HFFc6 (cell line): Measurements from ENCODE around the gene FBXO4. TPM values are rescaled to one million over a fixed set of nuclear protein-coding genes. Genes with fewer than 3 reads are reported as not detected.

Source experiments
- DNase-seq: peaks from one replicate; pipeline ENCODE4 v3.0.0-alpha.2; 2018
- H3K27ac Mint-ChIP-seq: 2 replicates; pipeline ENCODE4 v1.8.0; 2020; ENCODE audit warnings: mild to moderate bottlenecking, mixed read lengths
- H3K27me3 Mint-ChIP-seq: 2 replicates; pipeline ENCODE4 v1.8.0; 2021; ENCODE audit warnings: mild to moderate bottlenecking, moderate library complexity, mixed read lengths; ENCODE audit not compliant: insufficient read depth
- H3K36me3 Mint-ChIP-seq: 2 replicates; pipeline ENCODE4 v1.8.0; 2021; ENCODE audit warnings: low read depth, mixed read lengths
- H3K4me1 Mint-ChIP-seq: 2 replicates; pipeline ENCODE4 v1.8.0; 2020; ENCODE audit warnings: low read depth, mixed read lengths
- H3K4me3 Mint-ChIP-seq: 2 replicates; pipeline ENCODE4 v1.8.0; 2020; ENCODE audit warnings: mild to moderate bottlenecking, moderate library complexity, mixed read lengths
- H3K9me3 Mint-ChIP-seq: 2 replicates; pipeline ENCODE4 v1.8.0; 2020; ENCODE audit warnings: mild to moderate bottlenecking, mixed read lengths
- total RNA-seq, 6 experiments: library from RNA; stranded (reverse); fragmentation: NEBNext Ultra II Directional; extraction: Animal tissue kit (Norgen Biotek cat#: 25700); gene quantifications; 2 replicates in 1 of 6; 3 replicates in 5 of 6; pipeline ENCODE4 v1.2.3, GENCODE V29; 2021
- TF ChIP-seq, protein P1 (sequence below): fragments of 200-600 bp; sonication (generic); IDR thresholded peaks from 2 replicates; pipeline ENCODE4 v1.5.0; 2021; ENCODE audit warnings: antibody characterized with exemption, mild to moderate bottlenecking

The FBXO4 gene
- total RNA-seq, 6 experiments from 2014 or later = 4.8 to 7.9 (median 6.0) TPM

DNA sequence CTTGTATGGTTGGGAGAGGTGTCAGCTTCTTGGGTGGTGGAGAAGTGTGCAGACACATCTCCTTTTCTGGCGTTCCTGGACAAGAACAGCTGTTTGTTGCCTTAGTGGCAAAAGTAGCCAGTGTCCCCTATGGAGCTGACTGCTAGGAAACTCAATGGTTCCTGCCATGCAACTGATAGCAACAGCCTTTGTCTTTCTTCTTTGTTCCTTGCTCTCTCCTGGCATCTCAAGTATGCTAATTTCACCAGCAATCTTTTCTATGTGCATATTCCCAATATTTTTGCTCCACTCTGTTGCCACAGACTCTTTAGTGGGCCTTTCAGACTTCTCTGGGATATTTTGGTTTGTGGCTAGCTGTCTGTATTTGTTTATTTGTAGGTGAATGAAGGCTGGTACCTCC is 36.7 kb downstream of the FBXO4 start:
- H3K4me3 Mint-ChIP-seq = no peak overlapping the region
- no peaks in the 10 kb centered on the region for H3K9me3 Mint-ChIP-seq
- no peaks in the 10 kb centered on the region for H3K4me1 Mint-ChIP-seq
- TF ChIP-seq, protein P1, sequence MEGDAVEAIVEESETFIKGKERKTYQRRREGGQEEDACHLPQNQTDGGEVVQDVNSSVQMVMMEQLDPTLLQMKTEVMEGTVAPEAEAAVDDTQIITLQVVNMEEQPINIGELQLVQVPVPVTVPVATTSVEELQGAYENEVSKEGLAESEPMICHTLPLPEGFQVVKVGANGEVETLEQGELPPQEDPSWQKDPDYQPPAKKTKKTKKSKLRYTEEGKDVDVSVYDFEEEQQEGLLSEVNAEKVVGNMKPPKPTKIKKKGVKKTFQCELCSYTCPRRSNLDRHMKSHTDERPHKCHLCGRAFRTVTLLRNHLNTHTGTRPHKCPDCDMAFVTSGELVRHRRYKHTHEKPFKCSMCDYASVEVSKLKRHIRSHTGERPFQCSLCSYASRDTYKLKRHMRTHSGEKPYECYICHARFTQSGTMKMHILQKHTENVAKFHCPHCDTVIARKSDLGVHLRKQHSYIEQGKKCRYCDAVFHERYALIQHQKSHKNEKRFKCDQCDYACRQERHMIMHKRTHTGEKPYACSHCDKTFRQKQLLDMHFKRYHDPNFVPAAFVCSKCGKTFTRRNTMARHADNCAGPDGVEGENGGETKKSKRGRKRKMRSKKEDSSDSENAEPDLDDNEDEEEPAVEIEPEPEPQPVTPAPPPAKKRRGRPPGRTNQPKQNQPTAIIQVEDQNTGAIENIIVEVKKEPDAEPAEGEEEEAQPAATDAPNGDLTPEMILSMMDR = no peak
- no peak for DNase-seq
- H3K27me3 Mint-ChIP-seq = peaks cover 2% of the 10 kb centered on the region
- H3K36me3 Mint-ChIP-seq = no peaks in the 10 kb centered on the region
- H3K27ac Mint-ChIP-seq = no peak overlapping the region

DNA sequence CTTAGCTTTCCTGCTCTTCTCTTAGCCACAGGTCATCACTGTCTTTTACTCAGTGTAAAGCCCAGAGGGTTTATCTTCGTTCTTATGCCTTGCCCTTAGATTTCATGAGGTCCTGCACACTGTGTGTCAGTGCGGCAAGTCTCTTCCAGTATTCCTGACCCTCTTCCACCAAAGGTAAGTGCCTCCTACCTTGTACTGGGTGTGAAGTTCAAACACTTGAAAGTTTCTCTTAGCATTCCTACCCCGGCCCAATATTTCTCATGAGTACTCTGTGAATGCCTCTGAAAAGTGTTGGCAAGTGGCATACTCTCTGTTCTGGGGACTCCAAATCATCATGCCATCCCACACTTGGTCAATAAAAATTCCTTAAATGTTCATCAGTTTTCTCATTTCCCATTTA is 37.4 kb downstream of the FBXO4 start:
- TF ChIP-seq, protein P1 = no peak
- no peaks in the 10 kb centered on the region for H3K9me3 Mint-ChIP-seq
- peaks cover 2% of the 10 kb centered on the region for H3K27me3 Mint-ChIP-seq
- no peaks in the 10 kb centered on the region for H3K4me1 Mint-ChIP-seq
- DNase-seq = no peak
- H3K27ac Mint-ChIP-seq = no peak overlapping the region
- no peak overlapping the region for H3K4me3 Mint-ChIP-seq
- no peaks in the 10 kb centered on the region for H3K36me3 Mint-ChIP-seq

DNA sequence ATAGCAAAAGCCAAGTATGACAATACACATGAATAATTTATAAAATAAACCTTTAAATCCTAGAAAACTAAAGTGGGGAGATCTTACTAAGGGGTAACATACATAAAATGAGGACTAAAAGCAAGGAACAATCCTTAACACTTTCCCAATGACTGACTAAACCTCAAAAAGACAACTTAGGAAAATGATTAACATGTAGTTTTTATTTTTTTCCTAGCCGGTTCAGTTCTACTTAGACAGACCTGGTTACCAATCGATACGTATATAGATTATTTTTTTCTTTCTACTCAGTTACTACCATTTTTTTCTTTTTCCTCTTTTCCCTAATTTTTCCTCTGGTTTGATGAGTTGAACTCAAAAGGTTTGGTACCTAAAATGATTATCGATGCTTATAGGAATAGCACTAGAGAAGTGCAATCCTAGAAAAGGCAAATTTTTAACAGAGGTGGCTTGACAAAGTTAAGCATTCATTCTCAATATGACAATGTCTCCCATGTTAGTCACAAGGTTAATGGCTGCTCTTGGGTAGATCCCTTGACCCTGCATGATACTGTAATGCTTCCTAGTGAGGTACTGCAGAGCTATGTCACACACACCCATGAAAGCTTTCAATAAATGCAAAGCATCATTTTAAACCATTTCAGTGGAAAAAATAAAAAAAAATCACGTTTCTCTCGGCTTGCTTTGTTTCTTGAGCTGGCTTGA is 41.5 kb downstream of the FBXO4 start:
- no peak for DNase-seq
- H3K9me3 Mint-ChIP-seq = no peaks in the 10 kb centered on the region
- TF ChIP-seq, protein P1 = no peak

DNA sequence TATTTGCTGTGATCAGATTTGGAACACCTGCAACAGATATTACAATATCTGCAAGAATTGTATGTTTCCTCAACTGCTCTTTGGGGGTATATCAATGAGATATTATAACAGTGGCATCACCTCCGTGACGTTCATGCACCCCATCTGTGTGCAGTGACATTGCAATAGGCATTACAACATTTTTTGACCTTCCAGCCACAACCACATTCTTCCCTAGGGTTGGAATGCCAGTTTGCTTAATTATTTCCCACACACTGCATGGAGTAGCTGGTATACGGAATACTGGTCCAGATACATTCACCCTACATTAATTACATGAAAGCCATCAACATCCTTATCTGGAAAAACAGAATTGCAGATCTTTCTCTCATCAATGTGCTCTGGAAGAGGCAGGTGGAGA is 42.3 kb downstream of the FBXO4 start:
- no peak for DNase-seq
- no peak overlapping the region for H3K27ac Mint-ChIP-seq
- H3K4me1 Mint-ChIP-seq = no peaks in the 10 kb centered on the region
- H3K9me3 Mint-ChIP-seq = no peaks in the 10 kb centered on the region
- no peaks in the 10 kb centered on the region; the same call in 1 of the 2 replicates for H3K27me3 Mint-ChIP-seq
- H3K36me3 Mint-ChIP-seq = no peaks in the 10 kb centered on the region
- TF ChIP-seq, protein P1 = no peak
- H3K4me3 Mint-ChIP-seq = no peak overlapping the region

More for the DNA sequence above, 41.5 kb downstream of the FBXO4 start:
- Mint-ChIP-seq H3K27ac (no peak overlapping the region), H3K36me3 (no peaks in the 10 kb centered on the region), H3K4me1 (no peaks in the 10 kb centered on the region), H3K4me3 (no peak overlapping the region), H3K27me3 (no peaks in the 10 kb centered on the region)

DNA sequence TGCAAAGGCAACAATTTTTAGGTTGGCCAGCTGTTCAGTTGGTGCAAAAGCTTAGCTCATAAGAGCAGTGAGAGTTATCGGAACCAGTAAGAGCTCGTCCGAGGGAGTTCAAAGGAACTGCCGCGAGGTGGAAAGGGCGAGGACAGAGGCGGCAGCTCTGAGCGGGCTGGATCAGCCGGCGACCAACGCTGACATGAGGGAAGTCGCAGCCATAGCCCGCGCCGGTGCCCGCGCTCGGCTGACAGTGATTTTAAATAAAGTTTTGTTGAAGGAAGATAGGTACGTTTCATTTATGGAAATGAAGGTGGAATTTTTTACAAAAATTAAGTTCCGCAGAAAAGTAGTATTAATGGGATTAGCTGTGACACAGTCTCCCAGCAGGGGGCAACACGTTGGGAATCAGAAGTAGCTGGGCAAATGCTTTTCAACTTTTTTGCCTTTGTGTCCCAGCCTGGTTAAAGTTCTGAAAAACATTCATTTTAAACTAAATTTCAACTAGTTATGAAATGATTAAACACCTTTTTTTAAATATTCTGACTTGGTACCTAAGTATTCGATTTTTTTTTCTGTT is 43.2 kb downstream of the FBXO4 start:
- no peaks in the 10 kb centered on the region for H3K9me3 Mint-ChIP-seq
- no peaks in the 10 kb centered on the region for H3K4me1 Mint-ChIP-seq
- TF ChIP-seq, protein P1 = peak; percentile 59
- H3K36me3 Mint-ChIP-seq = no peaks in the 10 kb centered on the region
- no peak overlapping the region for H3K4me3 Mint-ChIP-seq
- no peaks in the 10 kb centered on the region; the same call in 1 of the 2 replicates for H3K27me3 Mint-ChIP-seq
- DNase-seq = no peak
- no peak overlapping the region for H3K27ac Mint-ChIP-seq
